HL-60 (cell line): ENCODE results near the gene PFN2.

Experiments used
- DNase-seq, 2 experiments: peaks; one replicate each; pipeline ENCODE4 v3.0.0-alpha.2; 2010 to 2020; ENCODE audit warnings: low read depth in 1 of 2, low spot score in 1 of 2
- H3K27ac ChIP-seq: fragments of 250-450 bp; sonication (Bioruptor Pico); replicated peaks from 2 replicates; pipeline ENCODE4 v1.5.1; 2020; ENCODE audit warnings: mild to moderate bottlenecking, moderate library complexity
- H3K27me3 ChIP-seq: fragments of 250-450 bp; sonication (Bioruptor Pico); 2 replicates; pipeline ENCODE4 v1.5.1; 2021; ENCODE audit warnings: mild to moderate bottlenecking, moderate library complexity; ENCODE audit not compliant: insufficient read depth, poor library complexity, severe bottlenecking
- H3K4me3 ChIP-seq: replicated peaks from 2 replicates; pipeline ENCODE4 v1.5.1; 2011; ENCODE audit warnings: mild to moderate bottlenecking, control low read depth, low read length; ENCODE audit not compliant: insufficient read depth
- GABPA ChIP-seq: IDR thresholded peaks from 2 replicates; pipeline ENCODE4 v1.6.1; 2012; ENCODE audit warnings: low read depth
- POLR2AphosphoS5 ChIP-seq: IDR thresholded peaks from 2 replicates; pipeline ENCODE4 v1.6.1; 2012; ENCODE audit warnings: low read depth
- SPI1 ChIP-seq: IDR thresholded peaks from 2 replicates; pipeline ENCODE4 v1.6.1; 2012; ENCODE audit warnings: low read depth, mild to moderate bottlenecking, borderline replicate concordance
- TF ChIP-seq, protein P1 (sequence below): IDR thresholded peaks from one replicate; pipeline ENCODE4 v1.5.1; 2011; ENCODE audit warnings: low read length, control low read depth, inconsistent platforms; ENCODE audit not compliant: insufficient read depth
- TF ChIP-seq, protein P2 (sequence below): IDR thresholded peaks from 2 replicates; pipeline ENCODE4 v1.6.1; 2012; ENCODE audit warnings: low read depth; ENCODE audit not compliant: insufficient replicate concordance

Gene PFN2

DNA sequence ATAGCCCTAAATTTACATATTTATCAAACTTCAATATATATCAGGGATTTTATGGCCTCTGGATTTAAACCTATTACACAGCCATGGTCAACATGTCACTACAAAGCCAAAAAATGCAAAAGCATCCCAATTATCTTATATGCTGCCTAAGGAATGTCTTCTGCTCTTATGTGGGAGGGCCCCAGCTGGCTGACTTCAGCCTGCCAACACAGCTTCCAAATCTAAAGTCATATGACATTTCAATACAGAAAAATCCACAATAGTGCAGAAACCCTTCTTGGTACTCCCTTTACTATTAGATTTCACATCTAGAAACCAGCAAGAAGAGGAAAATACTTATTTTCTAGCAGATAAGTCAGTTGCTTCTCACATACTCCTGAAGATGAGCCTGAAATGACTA lies 6.4 kb downstream of the PFN2 start:
- Histone ChIP-seq H3K27ac (no peak overlapping the region), H3K27me3 (no peaks in the 10 kb centered on the region), H3K4me3 (no peak overlapping the region)
- TF ChIP-seq SPI1, result no peak
- TF ChIP-seq, protein P1, sequence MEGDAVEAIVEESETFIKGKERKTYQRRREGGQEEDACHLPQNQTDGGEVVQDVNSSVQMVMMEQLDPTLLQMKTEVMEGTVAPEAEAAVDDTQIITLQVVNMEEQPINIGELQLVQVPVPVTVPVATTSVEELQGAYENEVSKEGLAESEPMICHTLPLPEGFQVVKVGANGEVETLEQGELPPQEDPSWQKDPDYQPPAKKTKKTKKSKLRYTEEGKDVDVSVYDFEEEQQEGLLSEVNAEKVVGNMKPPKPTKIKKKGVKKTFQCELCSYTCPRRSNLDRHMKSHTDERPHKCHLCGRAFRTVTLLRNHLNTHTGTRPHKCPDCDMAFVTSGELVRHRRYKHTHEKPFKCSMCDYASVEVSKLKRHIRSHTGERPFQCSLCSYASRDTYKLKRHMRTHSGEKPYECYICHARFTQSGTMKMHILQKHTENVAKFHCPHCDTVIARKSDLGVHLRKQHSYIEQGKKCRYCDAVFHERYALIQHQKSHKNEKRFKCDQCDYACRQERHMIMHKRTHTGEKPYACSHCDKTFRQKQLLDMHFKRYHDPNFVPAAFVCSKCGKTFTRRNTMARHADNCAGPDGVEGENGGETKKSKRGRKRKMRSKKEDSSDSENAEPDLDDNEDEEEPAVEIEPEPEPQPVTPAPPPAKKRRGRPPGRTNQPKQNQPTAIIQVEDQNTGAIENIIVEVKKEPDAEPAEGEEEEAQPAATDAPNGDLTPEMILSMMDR, result no peak
- no peak for TF ChIP-seq POLR2AphosphoS5
- TF ChIP-seq GABPA, result no peak
- no peak for DNase-seq

GRCh38 chr3:149963485-149963884 lies 7.2 kb downstream of the PFN2 start:
- no peak for DNase-seq
- TF ChIP-seq, protein P2, sequence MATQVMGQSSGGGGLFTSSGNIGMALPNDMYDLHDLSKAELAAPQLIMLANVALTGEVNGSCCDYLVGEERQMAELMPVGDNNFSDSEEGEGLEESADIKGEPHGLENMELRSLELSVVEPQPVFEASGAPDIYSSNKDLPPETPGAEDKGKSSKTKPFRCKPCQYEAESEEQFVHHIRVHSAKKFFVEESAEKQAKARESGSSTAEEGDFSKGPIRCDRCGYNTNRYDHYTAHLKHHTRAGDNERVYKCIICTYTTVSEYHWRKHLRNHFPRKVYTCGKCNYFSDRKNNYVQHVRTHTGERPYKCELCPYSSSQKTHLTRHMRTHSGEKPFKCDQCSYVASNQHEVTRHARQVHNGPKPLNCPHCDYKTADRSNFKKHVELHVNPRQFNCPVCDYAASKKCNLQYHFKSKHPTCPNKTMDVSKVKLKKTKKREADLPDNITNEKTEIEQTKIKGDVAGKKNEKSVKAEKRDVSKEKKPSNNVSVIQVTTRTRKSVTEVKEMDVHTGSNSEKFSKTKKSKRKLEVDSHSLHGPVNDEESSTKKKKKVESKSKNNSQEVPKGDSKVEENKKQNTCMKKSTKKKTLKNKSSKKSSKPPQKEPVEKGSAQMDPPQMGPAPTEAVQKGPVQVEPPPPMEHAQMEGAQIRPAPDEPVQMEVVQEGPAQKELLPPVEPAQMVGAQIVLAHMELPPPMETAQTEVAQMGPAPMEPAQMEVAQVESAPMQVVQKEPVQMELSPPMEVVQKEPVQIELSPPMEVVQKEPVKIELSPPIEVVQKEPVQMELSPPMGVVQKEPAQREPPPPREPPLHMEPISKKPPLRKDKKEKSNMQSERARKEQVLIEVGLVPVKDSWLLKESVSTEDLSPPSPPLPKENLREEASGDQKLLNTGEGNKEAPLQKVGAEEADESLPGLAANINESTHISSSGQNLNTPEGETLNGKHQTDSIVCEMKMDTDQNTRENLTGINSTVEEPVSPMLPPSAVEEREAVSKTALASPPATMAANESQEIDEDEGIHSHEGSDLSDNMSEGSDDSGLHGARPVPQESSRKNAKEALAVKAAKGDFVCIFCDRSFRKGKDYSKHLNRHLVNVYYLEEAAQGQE, result no peak
- TF ChIP-seq POLR2AphosphoS5 (no peak), SPI1 (no peak), GABPA (no peak)
- TF ChIP-seq, protein P1, result no peak
- H3K4me3 ChIP-seq, result no peak overlapping the region

DNA sequence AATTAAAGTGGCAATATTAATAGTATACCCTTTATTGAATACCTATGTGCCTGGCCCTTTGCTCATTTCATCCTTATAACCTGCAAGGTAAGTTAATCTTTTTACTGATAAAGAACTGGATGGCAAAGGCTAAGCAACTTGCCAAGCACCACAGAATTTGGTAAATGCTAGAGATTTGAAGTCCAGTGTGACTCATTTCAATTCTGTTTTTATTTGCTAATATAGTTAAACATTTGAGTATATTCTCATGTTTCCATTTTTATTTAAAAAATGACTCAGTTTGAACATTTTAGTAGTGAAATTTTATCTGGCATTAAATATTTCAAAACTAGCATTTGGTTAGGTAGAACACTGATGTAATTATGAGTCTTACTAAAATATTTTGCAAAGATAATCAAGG lies 11.3 kb downstream of the PFN2 start:
- Histone ChIP-seq H3K27ac (no peak overlapping the region), H3K4me3 (no peak overlapping the region), H3K27me3 (no peaks in the 10 kb centered on the region)
- TF ChIP-seq SPI1 (no peak), GABPA (no peak)
- TF ChIP-seq, protein P1, result no peak
- TF ChIP-seq, protein P2, result no peak
- DNase-seq, result no peak

More at GRCh38 chr3:149963485-149963884, 7.2 kb downstream of the PFN2 start:
- no peaks in the 10 kb centered on the region for H3K27me3 ChIP-seq
- no peak overlapping the region for H3K27ac ChIP-seq

DNA sequence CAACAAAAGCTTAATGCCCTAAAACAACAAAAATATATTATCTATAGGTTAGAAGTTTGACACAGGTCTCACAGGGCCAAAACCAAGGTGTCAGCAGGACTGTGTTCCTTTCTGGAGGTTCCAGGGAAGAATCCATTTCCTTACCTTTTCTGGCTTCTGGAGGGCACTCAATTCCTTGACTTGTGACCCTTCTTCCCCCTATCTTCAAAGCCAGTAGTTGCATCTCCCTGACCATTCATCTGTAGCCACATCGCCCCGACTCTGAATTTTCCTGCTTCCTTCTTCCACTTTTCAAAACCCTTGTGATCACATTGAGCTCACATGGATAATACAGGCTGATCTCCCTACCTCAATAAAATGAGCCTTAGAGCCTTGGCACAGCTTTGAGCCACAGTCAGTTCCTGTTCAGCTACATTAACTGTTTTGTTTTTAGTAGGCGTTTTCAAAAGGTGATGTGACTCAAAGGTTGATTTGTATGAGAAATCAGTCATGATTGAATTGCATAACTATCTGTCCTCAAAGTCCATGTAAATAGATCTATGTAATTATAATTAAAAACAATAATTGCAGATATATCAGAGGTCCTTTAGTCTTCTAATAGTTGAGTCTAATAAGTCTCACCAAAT lies 12.4 kb downstream of the PFN2 start:
- DNase-seq, result no peak
- H3K4me3 ChIP-seq, result no peak overlapping the region
- no peak for TF ChIP-seq GABPA
- TF ChIP-seq, protein P2, result no peak
- no peak for TF ChIP-seq POLR2AphosphoS5
- TF ChIP-seq, protein P1, result no peak
- no peak for TF ChIP-seq SPI1
- no peaks in the 10 kb centered on the region for H3K27me3 ChIP-seq
- H3K27ac ChIP-seq, result no peak overlapping the region
